H1 (cell line): Measurements from ENCODE around the gene KIF26A. TPM values are rescaled to one million over a fixed set of nuclear protein-coding genes. Genes with fewer than 3 reads are reported as not detected.

Experiments
- CTCF ChIA-PET: fragments of 300-600 bp; sonication (Branson Sonifier 250); formaldehyde crosslinking; loops from one replicate; lab custom pipeline; 2021; ENCODE audit not compliant: partially characterized antibody; lab: Charles Lee
- POLR2A ChIA-PET: fragments of 300-600 bp; sonication (Branson Sonifier 250); formaldehyde crosslinking; loops from one replicate; lab custom pipeline; 2021; ENCODE audit warnings: inconsistent platforms; ENCODE audit not compliant: partially characterized antibody; lab: Charles Lee
- DNase-seq, 2 experiments: peaks; one replicate each; pipeline versions ENCODE4 v3.0.0 to v3.0.0-alpha.2; 2010 to 2022; ENCODE audit warnings: low spot score in 2 of 2, low read depth in 1 of 2, mixed read lengths in 1 of 2
- FAIRE-seq: peaks from 2 replicates; lab custom pipeline; 2011; peaks lifted over from hg19 to GRCh38; lab: Jason Lieb, UNC
- H2AFZ ChIP-seq: 2 replicates; pipeline ENCODE4 v1.8.1; 2012; ENCODE audit warnings: low read length, inconsistent platforms
- H2AK5ac ChIP-seq: 2 replicates; pipeline ENCODE4 v1.6.1; 2013; ENCODE audit warnings: low read depth, low read length
- H2BK120ac ChIP-seq: replicated peaks from 2 replicates; pipeline ENCODE3; 2013; ENCODE audit warnings: low read depth, low read length, inconsistent platforms
- H2BK12ac ChIP-seq: 2 replicates; pipeline ENCODE4 v1.6.1; 2013; ENCODE audit warnings: low read depth, low read length
- H2BK15ac ChIP-seq: 2 replicates; pipeline ENCODE4 v1.6.1; 2013; ENCODE audit warnings: low read length
- H2BK20ac ChIP-seq: 2 replicates; pipeline ENCODE4 v1.6.1; 2013; ENCODE audit warnings: low read length
- H2BK5ac ChIP-seq: 2 replicates; pipeline ENCODE4 v1.6.1; 2013; ENCODE audit warnings: low read depth, low read length
- H3K14ac ChIP-seq: 2 replicates; pipeline ENCODE4 v1.6.1; 2013; ENCODE audit warnings: inconsistent platforms; ENCODE audit not compliant: insufficient read length
- H3K18ac ChIP-seq: 2 replicates; pipeline ENCODE4 v1.6.1; 2013; ENCODE audit warnings: low read length; ENCODE audit errors: extremely low read depth
- H3K23ac ChIP-seq: 2 replicates; pipeline ENCODE4 v1.6.1; 2013; ENCODE audit warnings: inconsistent platforms; ENCODE audit not compliant: insufficient read length
- H3K23me2 ChIP-seq: 2 replicates; pipeline ENCODE4 v1.6.1; 2013; ENCODE audit warnings: low read depth, low read length
- H3K27ac ChIP-seq: 2 replicates; pipeline ENCODE4 v1.6.1; 2011; ENCODE audit warnings: low read depth, low read length, inconsistent platforms
- H3K27me3 ChIP-seq, 4 experiments: replicated peaks in 1 of 4; 1 replicate in 1 of 4; 2 replicates in 3 of 4; pipeline versions ENCODE4 v1.6.1 to v1.8.1; 2011 to 2013; ENCODE audit warnings: low read length in 3 of 4, mild to moderate bottlenecking in 3 of 4, inconsistent platforms in 2 of 4, mixed read lengths in 2 of 4, moderate library complexity in 1 of 4; ENCODE audit not compliant: control insufficient read depth in 3 of 4, insufficient read depth in 3 of 4; ENCODE audit errors: extremely low read depth in 1 of 4
- H3K36me3 ChIP-seq, 4 experiments: 2 replicates each; pipeline versions ENCODE4 v1.6.1 to v1.8.1; 2011 to 2013; ENCODE audit warnings: mild to moderate bottlenecking in 4 of 4, low read length in 3 of 4, moderate library complexity in 2 of 4, control low read depth in 1 of 4, inconsistent platforms in 1 of 4; ENCODE audit not compliant: insufficient read depth in 4 of 4, control insufficient read depth in 2 of 4
- H3K4ac ChIP-seq: replicated peaks from 2 replicates; pipeline ENCODE3; 2013; ENCODE audit warnings: low read length, low read depth, mixed read lengths, inconsistent platforms; ENCODE audit not compliant: insufficient read length
- H3K4me1 ChIP-seq, 4 experiments: replicated peaks in 1 of 4; 1 replicate in 1 of 4; 2 replicates in 3 of 4; pipeline versions ENCODE4 v1.6.1 to v1.8.1; 2011 to 2013; ENCODE audit warnings: low read length in 3 of 4, inconsistent platforms in 2 of 4, mixed read lengths in 1 of 4; ENCODE audit not compliant: insufficient read depth in 4 of 4, control insufficient read depth in 3 of 4
- H3K4me2 ChIP-seq, 2 experiments: 2 replicates each; pipeline versions ENCODE4 v1.6.1 to v1.8.1; 2011 to 2013; ENCODE audit warnings: low read depth in 2 of 2, low read length in 2 of 2, control low read depth in 1 of 2, inconsistent platforms in 1 of 2, mild to moderate bottlenecking in 1 of 2; ENCODE audit not compliant: insufficient read depth in 1 of 2
- H3K4me3 ChIP-seq, 4 experiments: fragments of 200-600, 300-600 bp in 1 of 4; sonication (generic), shearing (Covaris generic), sonication (Bioruptor Twin) in 1 of 4; 2 replicates each; pipeline versions ENCODE4 v1.5.1 to v1.8.1; 2011 to 2016; ENCODE audit warnings: low read length in 4 of 4, low read depth in 3 of 4, control low read depth in 2 of 4, inconsistent platforms in 2 of 4, mild to moderate bottlenecking in 2 of 4, mixed read lengths in 1 of 4, moderate library complexity in 1 of 4; ENCODE audit not compliant: insufficient read depth in 2 of 4; ENCODE audit errors: extremely low read depth in 1 of 4
- H3K56ac ChIP-seq: replicated peaks from 2 replicates; pipeline ENCODE3; 2013; ENCODE audit warnings: low read depth, mild to moderate bottlenecking, mixed read lengths, low read length, inconsistent platforms; ENCODE audit not compliant: insufficient read length
- H3K79me1 ChIP-seq: 2 replicates; pipeline ENCODE4 v1.6.1; 2013; ENCODE audit warnings: low read depth, low read length, control low read depth
- H3K79me2 ChIP-seq, 2 experiments: 2 replicates each; pipeline versions ENCODE4 v1.6.1 to v1.8.1; 2012 to 2013; ENCODE audit warnings: low read length in 2 of 2, mild to moderate bottlenecking in 2 of 2, inconsistent platforms in 1 of 2; ENCODE audit not compliant: insufficient read depth in 2 of 2, control insufficient read depth in 1 of 2
- H3K9ac ChIP-seq, 4 experiments: replicated peaks in 1 of 4; 1 replicate in 1 of 4; 2 replicates in 3 of 4; pipeline versions ENCODE4 v1.6.1 to v1.8.1; 2011 to 2013; ENCODE audit warnings: low read depth in 3 of 4, low read length in 3 of 4, control low read depth in 2 of 4, mild to moderate bottlenecking in 2 of 4, moderate library complexity in 2 of 4, inconsistent platforms in 1 of 4; ENCODE audit errors: extremely low read depth in 1 of 4
- H3K9me3 ChIP-seq, 2 experiments: 2 replicates each; pipeline versions ENCODE4 v1.6.1 to v1.8.1; 2012 to 2013; ENCODE audit warnings: mild to moderate bottlenecking in 2 of 2, moderate library complexity in 2 of 2, control low read depth in 1 of 2, inconsistent platforms in 1 of 2, low read depth in 1 of 2, low read length in 1 of 2, mixed read lengths in 1 of 2; ENCODE audit not compliant: insufficient read depth in 2 of 2
- H4K20me1 ChIP-seq, 2 experiments: replicated peaks in 1 of 2; 2 replicates each; pipeline versions ENCODE3 to v1.8.1; 2011 to 2013; ENCODE audit warnings: inconsistent platforms in 2 of 2, low read length in 2 of 2, mild to moderate bottlenecking in 1 of 2; ENCODE audit not compliant: insufficient read depth in 2 of 2, control insufficient read depth in 1 of 2
- H4K5ac ChIP-seq: 2 replicates; pipeline ENCODE4 v1.6.1; 2013; ENCODE audit warnings: low read length, low read depth, mixed read lengths, inconsistent platforms; ENCODE audit not compliant: insufficient read length
- H4K8ac ChIP-seq: 2 replicates; pipeline ENCODE4 v1.8.0; 2013; ENCODE audit warnings: mild to moderate bottlenecking, moderate library complexity, low read length, inconsistent platforms; ENCODE audit not compliant: insufficient read depth; ENCODE audit errors: extremely low read depth
- H4K91ac ChIP-seq: replicated peaks from 2 replicates; pipeline ENCODE3; 2013; ENCODE audit warnings: low read length, mixed read lengths, inconsistent platforms; ENCODE audit not compliant: insufficient read length
- ATF2 ChIP-seq: IDR thresholded peaks from 2 replicates; pipeline ENCODE4 v1.6.1; 2012; ENCODE audit warnings: low read length, inconsistent platforms
- CHD1 ChIP-seq: IDR thresholded peaks from 2 replicates; pipeline ENCODE4 v1.6.1; 2012; ENCODE audit warnings: low read depth, low read length, improper control_type of control experiment
- E2F6 ChIP-seq: IDR thresholded peaks from 2 replicates; pipeline ENCODE4 v1.6.1; 2012; ENCODE audit warnings: inconsistent platforms
- EGR1 ChIP-seq: IDR thresholded peaks from 2 replicates; pipeline ENCODE4 v1.6.1; 2011; ENCODE audit warnings: low read depth, low read length, borderline replicate concordance
- GTF2F1 ChIP-seq: IDR thresholded peaks from 2 replicates; pipeline ENCODE4 v1.6.1; 2012; ENCODE audit warnings: low read depth, low read length, improper control_type of control experiment, borderline replicate concordance
- SAP30 ChIP-seq: fragments of 300-600 bp; sonication (generic); IDR thresholded peaks from 2 replicates; pipeline ENCODE4 v1.7.1; 2012; ENCODE audit warnings: low read length, moderate library complexity, mild to moderate bottlenecking, inconsistent platforms; ENCODE audit not compliant: insufficient read depth, insufficient replicate concordance
- SIX5 ChIP-seq: IDR thresholded peaks from 2 replicates; pipeline ENCODE4 v1.6.1; 2011; ENCODE audit warnings: mild to moderate bottlenecking, low read depth, low read length
- SP1 ChIP-seq: IDR thresholded peaks from 2 replicates; pipeline ENCODE4 v1.6.1; 2011; ENCODE audit warnings: low read depth, low read length
- WGBS, 2 experiments: shearing (Covaris generic) in 1 of 2; methylation state at CpG; one replicate each; pipeline versions ENCODE4 v1.1.6 to v1.1.7; 2013 to 2015; ENCODE audit warnings: low lambda C conversion rate in 2 of 2, mixed read lengths in 2 of 2, inconsistent platforms in 1 of 2, low coverage in 1 of 2, missing lambda C conversion rate in 1 of 2; ENCODE audit not compliant: insufficient replicate concordance in 2 of 2, insufficient coverage in 1 of 2, insufficient read length in 1 of 2; ENCODE audit errors: extremely low coverage in 1 of 2, missing lambda C conversion rate in 1 of 2; 5-methylcytosine and 5-hydroxymethylcytosine counted together
- polyA plus RNA-seq, 7 experiments: library from polyadenylated mRNA; depleted of rRNA in 3 of 7; stranded (reverse) in 5 of 7; unstranded in 2 of 7; fragments of >200 nt in 5 of 7; fragments of 200-250 nt in 2 of 7; gene quantifications; 1 replicate in 5 of 7; 2 replicates in 1 of 7; 4 replicates in 1 of 7; pipeline versions ENCODE4 v1.2.1 to v1.2.3, GENCODE V29; 2011 to 2013; ENCODE audit warnings: missing spikeins in 2 of 7, mixed read lengths in 2 of 7
- total RNA-seq: library from RNA; stranded (reverse); fragmentation: NEBNext Ultra II Directional; extraction: Animal tissue kit (Norgen Biotek cat#: 25700); gene quantifications from 2 replicates; pipeline ENCODE4 v1.2.1, GENCODE V29; 2021

The KIF26A gene
- total and polyA plus RNA-seq, 2 of the 8 experiments (the other 6 are each of a cell fraction or from before 2014, with no cell fraction given): 11.5 to 41.6 TPM

GRCh38 chr14:104121142-104121541, 17.2 kb upstream of the KIF26A start:
- Histone ChIP-seq H3K4me1 (peaks cover 0 to 11% (median 3%) of the 10 kb centered on the region in 4 experiments; a peak in 6 of 7 replicates), H3K4me3 (no peak overlapping the region), H4K5ac (no peak overlapping the region), H3K4ac (no peak overlapping the region), H2AK5ac (no peak overlapping the region), H3K9me3 (0 out of 4 replicates have a peak, but pooled peaks cover 0 to 4% of the 10 kb centered on the region in 2 experiments), H2BK5ac (no peak overlapping the region), H3K18ac (no peak overlapping the region), H3K36me3 (no peaks in the 10 kb centered on the region; a peak in 1 of 8 replicates), H2BK120ac (no peak overlapping the region), H3K56ac (no peak overlapping the region), H3K79me1 (no peaks in the 10 kb centered on the region), H4K20me1 (no peaks in the 10 kb centered on the region), H2BK20ac (no peak overlapping the region), H2BK15ac (no peak overlapping the region), H3K27me3 (peaks cover 17 to 32% (median 23%) of the 10 kb centered on the region in 4 experiments), H3K27ac (no peak overlapping the region), H3K4me2 (no peak overlapping the region), H4K91ac (no peak overlapping the region), H3K79me2 (no peaks in the 10 kb centered on the region), H3K14ac (no peak overlapping the region), H4K8ac (no peak overlapping the region), H3K23me2 (peaks cover 12% of the 10 kb centered on the region; the same call in 1 of the 2 replicates), H3K9ac (no peak overlapping the region), H3K23ac (no peak overlapping the region), H2AFZ (no peak overlapping the region), H2BK12ac (no peak overlapping the region)
- DNase-seq (no peak), FAIRE-seq (no peak)
- CTCF ChIA-PET: interaction anchor here (0.8 to 3.8 kb wide), 7 partner anchors 9 to 45 kb away, joined by 3 to 18 read pairs (median 4); no protein-coding TSS in a partner anchor
- 85% methylated on average over 5 of the region's 5 CpGs; no CpG with 5 or more reads in 1 of the 2 experiments for WGBS, 2 experiments
- TF ChIP-seq ATF2 (no peak), SIX5 (no peak), E2F6 (no peak), EGR1 (no peak), SP1 (no peak), SAP30 (no peak), CHD1 (no peak), GTF2F1 (no peak)
- POLR2A ChIA-PET: interaction anchor here (0.6 kb wide), 1 partner anchor 407 kb away, joined by 3 read pairs; no protein-coding TSS in a partner anchor
